B cell (primary cell): Measurements from ENCODE around the gene SLC1A1. TPM values are rescaled to one million over a fixed set of nuclear protein-coding genes. Genes with fewer than 3 reads are reported as not detected.

ENCODE experiments used
- ATAC-seq: fragments of 200-7000 bp; cut with Tn5 transposase; one replicate; pipeline ENCODE4 v1.10.0; 2021; ENCODE audit warnings: low read depth, mild to moderate bottlenecking, moderate number of reproducible peaks, moderate library complexity
- CTCF ChIA-PET: fragments of 350-600 bp; sonication (Branson Sonifier 250); formaldehyde crosslinking; loops from one replicate; lab custom pipeline; 2021; ENCODE audit warnings: antibody characterized with exemption, inconsistent platforms; lab: Charles Lee
- POLR2A ChIA-PET: fragments of 350-600 bp; sonication (Branson Sonifier 250); formaldehyde crosslinking; loops from one replicate; lab custom pipeline; 2021; ENCODE audit warnings: antibody characterized with exemption; lab: Charles Lee
- DNase-seq: peaks from one replicate; pipeline ENCODE4 v3.0.0; 2013
- H2AFZ ChIP-seq: 2 replicates; pipeline ENCODE4 v1.6.1; 2012; ENCODE audit warnings: mild to moderate bottlenecking, low read depth, low read length; ENCODE audit not compliant: insufficient read depth, poor library complexity, severe bottlenecking
- H3K27ac ChIP-seq, 2 donors: 1 replicate in 1 of 2; 2 replicates in 1 of 2; pipeline ENCODE4 v1.5.1; 2012 to 2013; ENCODE audit warnings: low read length in 2 of 2, mild to moderate bottlenecking in 2 of 2, moderate library complexity in 1 of 2
- H3K27me3 ChIP-seq, 4 experiments: fragments of 200-600 bp in 1 of 4; sonication (generic) in 1 of 4; replicated peaks in 1 of 4; 1 replicate in 2 of 4; 2 replicates in 2 of 4; pipeline versions ENCODE4 v1.6.1 to v1.7.0; 2013 to 2016; ENCODE audit warnings: low read length in 3 of 4, mild to moderate bottlenecking in 2 of 4, mixed read lengths in 1 of 4, moderate library complexity in 1 of 4; ENCODE audit not compliant: insufficient read depth in 4 of 4, control insufficient read depth in 3 of 4; ENCODE audit errors: control extremely low read depth in 1 of 4
- H3K36me3 ChIP-seq, 2 experiments: replicated peaks in 1 of 2; 1 replicate in 1 of 2; 2 replicates in 1 of 2; pipeline versions ENCODE4 v1.6.1 to v1.7.1; 2013; ENCODE audit warnings: low read length in 1 of 2; ENCODE audit not compliant: insufficient read depth in 2 of 2, control insufficient read depth in 1 of 2; ENCODE audit errors: control extremely low read depth in 1 of 2, extremely low read depth in 1 of 2
- H3K4me1 ChIP-seq, 2 donors: fragments of 200-600 bp in 1 of 2; sonication (generic) in 1 of 2; 1 replicate in 1 of 2; 2 replicates in 1 of 2; pipeline versions ENCODE4 v1.5.1 to v1.6.1; 2013 to 2017; ENCODE audit warnings: low read length in 2 of 2; ENCODE audit not compliant: control insufficient read depth in 2 of 2, insufficient read depth in 2 of 2
- H3K4me2 ChIP-seq: replicated peaks from 2 replicates; pipeline ENCODE3; 2012; ENCODE audit warnings: mild to moderate bottlenecking, low read depth, low read length; ENCODE audit not compliant: poor library complexity, severe bottlenecking
- H3K4me3 ChIP-seq, 5 experiments: fragments of 200-600 bp in 1 of 5; sonication (generic) in 1 of 5; 1 replicate in 3 of 5; 2 replicates in 2 of 5; pipeline versions ENCODE4 v1.5.1 to v1.7.0; 2011 to 2016; ENCODE audit warnings: low read length in 4 of 5, mild to moderate bottlenecking in 4 of 5, low read depth in 2 of 5, control low read depth in 1 of 5, moderate library complexity in 1 of 5; ENCODE audit not compliant: insufficient read depth in 1 of 5; ENCODE audit errors: control extremely low read depth in 1 of 5, extremely low read depth in 1 of 5
- H3K79me2 ChIP-seq: fragments of 200-600 bp; sonication (generic); one replicate; pipeline ENCODE4 v1.6.0; 2016; ENCODE audit warnings: low read length; ENCODE audit not compliant: control insufficient read depth, insufficient read depth
- H3K9ac ChIP-seq: fragments of 200-600 bp; sonication (generic); 2 replicates; pipeline ENCODE4 v1.6.1; 2017; ENCODE audit warnings: mild to moderate bottlenecking, low read length, moderate library complexity
- H3K9me3 ChIP-seq, 3 donors: one replicate each; pipeline versions ENCODE4 v1.6.1 to v1.7.1; 2013; ENCODE audit warnings: low read length in 2 of 3; ENCODE audit not compliant: control insufficient read depth in 2 of 3, insufficient read depth in 1 of 3; ENCODE audit errors: control extremely low read depth in 1 of 3
- H4K20me1 ChIP-seq: 2 replicates; pipeline ENCODE4 v1.6.0; 2012; ENCODE audit warnings: mild to moderate bottlenecking, low read length; ENCODE audit not compliant: insufficient read depth, control insufficient read depth, poor library complexity, severe bottlenecking
- H3K27ac Mint-ChIP-seq: one replicate; pipeline ENCODE4 v1.8.0; 2021; ENCODE audit warnings: mixed read lengths
- H3K27me3 Mint-ChIP-seq: one replicate; pipeline ENCODE4 v1.8.0; 2021; ENCODE audit warnings: mixed read lengths
- H3K4me1 Mint-ChIP-seq: one replicate; pipeline ENCODE4 v1.8.0; 2021; ENCODE audit warnings: mixed read lengths
- H3K4me3 Mint-ChIP-seq: one replicate; pipeline ENCODE4 v1.8.0; 2021; ENCODE audit warnings: mixed read lengths
- H3K9me3 Mint-ChIP-seq: one replicate; pipeline ENCODE4 v1.8.0; 2022; ENCODE audit warnings: mixed read lengths; ENCODE audit not compliant: insufficient read depth
- CTCF ChIP-seq: fragments of 200-600 bp; IDR thresholded peaks from one replicate; pipeline ENCODE4 v1.8.0; 2022; ENCODE audit warnings: antibody characterized with exemption, mild to moderate bottlenecking
- EZH2 ChIP-seq: IDR thresholded peaks from 2 replicates; pipeline ENCODE4 v1.6.1; 2012; ENCODE audit warnings: borderline replicate concordance, low read depth, mild to moderate bottlenecking, moderate library complexity, low read length; ENCODE audit not compliant: insufficient read depth, poor library complexity, severe bottlenecking
- WGBS: methylation state at CpG from one replicate; pipeline ENCODE4 v1.1.5; 2013; ENCODE audit warnings: missing lambda C conversion rate; ENCODE audit not compliant: insufficient coverage; 5-methylcytosine and 5-hydroxymethylcytosine counted together
- intact Hi-C: fragments of 100-400 bp; cut with micrococcal nuclease; formaldehyde crosslinking; loops from one replicate; pipeline ENCODE4 v1.10.0; 2022
- polyA plus RNA-seq: library from polyadenylated mRNA; depleted of rRNA; stranded (reverse); fragments of >200 nt; gene quantifications from 2 replicates; pipeline ENCODE4 v1.2.3, GENCODE V29; 2012
- total RNA-seq, 2 donors: library from RNA; stranded (reverse); fragments of 120-200 nt in 1 of 2; gene quantifications; 1 replicate in 1 of 2; 2 replicates in 1 of 2; pipeline versions ENCODE4 v1.2.3 to v1.2.4, GENCODE V29; 2013 to 2022

Gene SLC1A1
- total and polyA plus RNA-seq, 2 donors (not counting 1 experiment from before 2014, with no cell fraction given): 0.10 to 0.54 TPM

GRCh38 chr9:4547016-4547415, 56.7 kb downstream of the SLC1A1 start:
- POLR2A ChIA-PET: no interaction called here
- H3K27me3 Mint-ChIP-seq: peaks cover 4% of the 10 kb centered on the region
- intact Hi-C loops: no loop called here
- no peak overlapping the region for H3K27ac ChIP-seq
- no peak overlapping the region for H3K4me3 Mint-ChIP-seq
- H2AFZ ChIP-seq: no peak overlapping the region
- no peaks in the 10 kb centered on the region for H3K9me3 Mint-ChIP-seq
- no peak for DNase-seq
- H3K4me3 ChIP-seq: no peak overlapping the region
- no peaks in the 10 kb centered on the region for H3K4me1 Mint-ChIP-seq
- H3K9me3 ChIP-seq: no peaks in the 10 kb centered on the region
- no peak overlapping the region for H3K4me2 ChIP-seq
- TF ChIP-seq CTCF: no peak
- TF ChIP-seq EZH2: no peak
- no peaks in the 10 kb centered on the region for H3K79me2 ChIP-seq
- no peak overlapping the region for H3K9ac ChIP-seq
- ATAC-seq: no peak
- no peaks in the 10 kb centered on the region for H3K4me1 ChIP-seq
- no peaks in the 10 kb centered on the region for H3K36me3 ChIP-seq
- H3K27ac Mint-ChIP-seq: no peak overlapping the region
- no CpG with 5 or more reads among the region's 1 CpG for WGBS
- CTCF ChIA-PET: no interaction called here
- H3K27me3 ChIP-seq: no peaks in the 10 kb centered on the region
- no peaks in the 10 kb centered on the region for H4K20me1 ChIP-seq

GRCh38 chr9:4548811-4549725, 58.8 kb downstream of the SLC1A1 start:
- TF ChIP-seq EZH2: no peak
- TF ChIP-seq CTCF: peak; percentile 13
- no peaks in the 10 kb centered on the region for H3K27me3 ChIP-seq
- Mint-ChIP-seq H3K4me3 (no peak overlapping the region), H3K9me3 (no peaks in the 10 kb centered on the region), H3K27ac (no peak overlapping the region), H3K27me3 (peaks cover 7% of the 10 kb centered on the region), H3K4me1 (no peaks in the 10 kb centered on the region)
- no peak overlapping the region for H3K4me3 ChIP-seq
- no peak overlapping the region for H3K27ac ChIP-seq
- H3K4me2 ChIP-seq: no peak overlapping the region
- intact Hi-C loops: loop anchor here (1.0 kb wide), 1 partner anchor 167 kb away; no protein-coding TSS in a partner anchor
- no peaks in the 10 kb centered on the region for H3K79me2 ChIP-seq
- H3K9ac ChIP-seq: no peak overlapping the region
- H3K9me3 ChIP-seq: no peaks in the 10 kb centered on the region
- POLR2A ChIA-PET: no interaction called here
- CTCF ChIA-PET: interaction anchor here (1.3 to 1.5 kb wide), 3 partner anchors 163 to 233 kb away, joined by 3 to 5 read pairs (median 5); no protein-coding TSS in a partner anchor
- H3K36me3 ChIP-seq: no peaks in the 10 kb centered on the region
- ATAC-seq: no peak
- WGBS: 90% methylated on average over 8 of the region's 11 CpGs
- H4K20me1 ChIP-seq: no peaks in the 10 kb centered on the region
- no peak for DNase-seq
- H3K4me1 ChIP-seq: no peaks in the 10 kb centered on the region
- H2AFZ ChIP-seq: no peak overlapping the region
